ENCODE data around the gene TPCN2.
"Not testable (repeated sequence)": the region's sequence is repeated elsewhere in the genome, so short reads cannot be mapped to it uniquely, and the experiment has no call there.

TPCN2 gene
- 6.2 to 13.8 (median 10.0) reads per million in 4 donors for total RNA-seq

- peak; percentile 86 to 97 (median 88) for DNase-seq
These were observed at the start of gene TPCN2 for GRCh38 chr11:69048694-69049489. TPCN2 (plus strand) TSS chr11:69048932; CDS start chr11:69048998, 66 bp downstream.

GRCh38 chr11:68999093-68999747, 49.5 kb upstream of the TPCN2 start:
- DNase-seq, result no peak

GRCh38 chr11:68999748-69000355, 48.9 kb upstream of the TPCN2 start:
- not testable (repeated sequence) for DNase-seq

GRCh38 chr11:69000391-69000790, 48.3 kb upstream of the TPCN2 start:
- DNase-seq, result no peak

- no peak for DNase-seq
These were observed 47.9 kb upstream of the TPCN2 start for GRCh38 chr11:69000831-69001242.

- DNase-seq, result no peak
These were observed 47.3 kb upstream of the TPCN2 start for GRCh38 chr11:69001243-69002081.

- DNase-seq, result no peak
These were observed 46.6 kb upstream of the TPCN2 start for GRCh38 chr11:69002110-69002569.

GRCh38 chr11:69002570-69003231, 46.0 kb upstream of the TPCN2 start:
- DNase-seq, result no peak

GRCh38 chr11:69003301-69003865, 45.3 kb upstream of the TPCN2 start:
- no peak for DNase-seq

GRCh38 chr11:69003866-69004367, 44.8 kb upstream of the TPCN2 start:
- DNase-seq, result no peak

GRCh38 chr11:69004411-69005182, 44.1 kb upstream of the TPCN2 start:
- no peak for DNase-seq

GRCh38 chr11:69005183-69005630, 43.5 kb upstream of the TPCN2 start:
- no peak for DNase-seq

- no peak for DNase-seq
These were observed 42.9 kb upstream of the TPCN2 start for GRCh38 chr11:69005631-69006368.

- no peak for DNase-seq
These were observed 41.9 kb upstream of the TPCN2 start for GRCh38 chr11:69006816-69007215.

GRCh38 chr11:69007975-69008381, 40.8 kb upstream of the TPCN2 start:
- no peak for DNase-seq

- DNase-seq, result no peak
These were observed 39.8 kb upstream of the TPCN2 start for GRCh38 chr11:69008737-69009440.

GRCh38 chr11:69009441-69010211, 39.1 kb upstream of the TPCN2 start:
- no peak for DNase-seq

GRCh38 chr11:69010361-69010891, 38.3 kb upstream of the TPCN2 start:
- DNase-seq, result no peak
